ENCODE data around the gene STK24.

DNA sequence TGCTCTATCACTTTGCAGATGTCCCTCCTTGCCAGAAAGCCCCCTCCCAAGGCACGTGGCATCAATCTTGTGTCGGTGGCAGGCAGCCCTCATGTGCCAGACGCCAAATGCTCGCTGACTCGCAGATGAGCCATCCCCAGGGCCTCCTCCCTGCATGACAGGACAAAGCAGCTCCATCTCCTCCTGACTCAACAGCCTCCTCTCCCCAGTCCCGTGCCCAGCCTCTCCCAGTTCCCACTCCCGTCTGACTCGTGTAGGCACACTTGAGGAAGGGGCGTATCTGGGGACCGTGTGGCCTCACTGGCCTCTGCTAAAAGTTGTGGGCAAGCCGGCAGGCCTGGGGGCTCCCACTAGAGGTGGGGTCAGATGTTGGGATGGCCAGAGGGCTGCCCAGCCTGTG lies 133.6 kb downstream of the STK24 start:
- TF ChIP-seq POLR2AphosphoS5 (IDR thresholded peaks at IDR 0.05; ENCODE audit: borderline replicate concordance, low read depth, low read length) = no peak
- no peak for TF ChIP-seq EZH2 (IDR thresholded peaks at IDR 0.05)
